GM18868 (cell line): Measurements from ENCODE around the gene HDGF.

Experiments
- ATAC-seq: cut with Tn5 transposase; IDR thresholded peaks from one replicate; pipeline ENCODE4 v1.9.1; 2021; ENCODE audit warnings: mild to moderate bottlenecking, moderate library complexity; ENCODE audit not compliant: unreplicated experiment

The HDGF gene

DNA sequence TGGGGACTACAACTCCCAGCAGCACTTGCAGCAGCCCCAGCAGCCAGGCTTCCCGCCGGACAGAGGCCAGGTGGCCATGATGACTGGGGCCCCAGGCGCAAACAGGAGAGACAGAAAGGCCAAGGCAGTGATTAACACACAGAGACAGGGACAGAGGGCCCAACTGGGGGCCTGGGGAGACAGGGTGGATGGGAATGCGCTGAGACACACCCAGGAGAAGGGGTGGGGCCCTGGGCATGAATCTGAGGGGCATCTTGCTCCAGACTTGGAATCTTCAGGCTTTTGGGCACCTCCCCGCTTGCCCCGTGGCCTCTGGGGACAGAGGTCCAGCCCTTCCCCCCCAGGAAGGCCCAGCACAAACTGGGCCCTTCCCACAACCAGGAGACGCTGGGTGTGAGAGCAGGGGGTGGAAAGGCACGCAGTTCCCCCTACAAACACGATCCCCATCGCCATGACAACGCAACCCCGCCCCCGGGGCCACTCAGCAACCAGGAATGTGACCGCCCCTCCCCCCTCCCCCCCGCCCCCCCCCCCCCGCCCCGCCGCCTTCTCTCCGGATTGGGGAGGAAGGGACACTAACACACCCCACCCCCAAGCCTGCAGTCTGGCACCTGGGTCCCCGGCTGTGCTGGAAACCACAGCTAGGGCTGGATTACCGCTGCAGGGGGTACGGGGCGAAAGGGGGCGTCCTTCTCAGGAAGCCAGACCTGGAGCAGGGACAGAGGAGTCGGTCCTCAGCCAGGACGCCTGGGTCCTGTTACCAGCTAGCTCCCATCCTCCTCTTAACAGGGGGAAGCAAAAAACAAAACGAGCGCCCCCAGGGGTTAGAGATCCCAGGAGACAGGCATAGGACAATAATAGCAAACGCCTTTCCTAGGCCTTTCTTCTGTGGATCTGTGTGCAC is 4.5 kb downstream of the HDGF start:
- ATAC-seq = no peak

DNA sequence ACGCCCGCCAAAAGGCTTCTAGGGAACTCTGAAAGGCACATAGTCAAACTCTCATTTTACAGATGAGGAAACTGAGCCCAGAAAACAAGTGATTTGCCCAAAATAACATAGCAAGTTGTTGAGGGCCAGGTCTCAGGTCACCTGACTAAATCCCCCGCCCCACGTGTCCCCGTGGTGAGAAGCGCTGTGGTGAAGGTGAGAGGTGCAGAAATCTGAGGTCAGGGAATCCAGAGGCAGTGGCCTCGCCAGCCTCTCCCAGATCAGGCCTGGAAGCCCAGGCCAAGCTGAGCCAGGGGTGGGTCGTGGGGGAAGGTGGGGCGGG is 5.1 kb downstream of the HDGF start:
- ATAC-seq = no peak

DNA sequence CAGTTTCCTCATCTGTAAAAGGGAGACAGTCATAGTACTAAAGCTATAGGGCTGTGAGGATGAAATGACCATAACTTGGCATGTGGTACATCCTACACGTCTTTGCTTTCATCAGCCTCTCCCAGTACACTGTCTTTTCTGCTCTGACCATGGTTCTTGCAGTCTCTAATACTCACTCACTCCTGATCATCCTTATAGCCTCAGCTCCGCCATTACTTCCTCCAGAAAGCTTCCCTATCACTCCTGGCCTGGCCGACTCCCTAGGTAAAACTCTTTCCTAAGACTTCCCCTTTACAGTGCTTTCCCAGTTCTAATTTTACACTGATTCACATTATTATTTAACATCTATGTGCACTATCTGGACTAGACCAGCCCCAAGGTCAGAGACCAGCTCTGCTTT is 5.6 kb downstream of the HDGF start:
- ATAC-seq = no peak

DNA sequence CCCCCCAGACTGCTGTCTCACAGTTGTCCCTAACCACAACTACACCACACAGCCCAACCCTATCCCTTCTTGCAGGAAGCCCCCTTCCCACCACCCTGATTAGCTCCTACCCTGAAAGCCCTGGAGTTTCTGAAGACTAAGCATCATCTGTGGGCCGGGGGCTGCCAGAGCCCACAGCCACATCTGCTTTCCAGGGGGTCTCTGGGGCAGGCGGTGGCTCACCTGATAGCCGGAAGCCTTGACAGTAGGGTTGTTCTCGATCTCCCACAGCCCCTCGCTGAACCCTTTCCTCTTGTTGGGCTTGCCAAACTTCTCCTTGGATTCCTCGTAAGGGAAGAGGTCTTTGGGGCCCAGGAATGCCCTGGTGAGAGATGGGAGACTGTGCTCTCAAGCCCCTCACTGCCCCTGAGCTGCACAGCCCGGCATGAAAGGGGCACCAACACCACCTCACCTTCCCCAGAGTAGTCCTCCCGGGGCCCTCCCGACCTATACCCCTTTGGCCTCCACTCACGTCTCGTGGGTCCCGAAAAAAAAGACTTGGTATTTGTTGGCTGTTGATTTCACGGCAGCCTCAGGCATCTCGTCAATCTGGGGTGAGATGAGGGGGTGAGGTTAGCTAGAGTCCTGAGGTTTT is 6.6 kb downstream of the HDGF start:
- no peak for ATAC-seq

DNA sequence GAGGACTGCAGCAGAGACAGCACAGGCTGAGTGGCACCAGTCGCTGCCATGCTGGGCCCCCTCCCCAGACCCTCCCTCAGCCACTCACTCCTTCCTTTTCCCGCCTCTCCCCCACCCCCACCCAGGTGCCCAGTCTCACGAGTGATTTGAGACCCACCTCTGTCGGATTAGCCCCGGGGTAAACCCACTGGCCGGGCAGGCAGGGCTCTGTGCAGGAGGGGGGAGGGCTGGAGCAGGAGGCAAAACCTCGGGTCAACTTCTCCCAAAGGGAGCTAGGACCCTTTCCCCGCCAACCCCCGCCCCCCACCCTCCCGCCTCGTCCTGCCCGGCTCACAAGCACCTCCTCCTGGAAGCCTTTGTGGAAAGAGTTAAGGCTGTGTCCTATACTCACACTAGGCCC is 7.1 kb downstream of the HDGF start:
- ATAC-seq = no peak

DNA sequence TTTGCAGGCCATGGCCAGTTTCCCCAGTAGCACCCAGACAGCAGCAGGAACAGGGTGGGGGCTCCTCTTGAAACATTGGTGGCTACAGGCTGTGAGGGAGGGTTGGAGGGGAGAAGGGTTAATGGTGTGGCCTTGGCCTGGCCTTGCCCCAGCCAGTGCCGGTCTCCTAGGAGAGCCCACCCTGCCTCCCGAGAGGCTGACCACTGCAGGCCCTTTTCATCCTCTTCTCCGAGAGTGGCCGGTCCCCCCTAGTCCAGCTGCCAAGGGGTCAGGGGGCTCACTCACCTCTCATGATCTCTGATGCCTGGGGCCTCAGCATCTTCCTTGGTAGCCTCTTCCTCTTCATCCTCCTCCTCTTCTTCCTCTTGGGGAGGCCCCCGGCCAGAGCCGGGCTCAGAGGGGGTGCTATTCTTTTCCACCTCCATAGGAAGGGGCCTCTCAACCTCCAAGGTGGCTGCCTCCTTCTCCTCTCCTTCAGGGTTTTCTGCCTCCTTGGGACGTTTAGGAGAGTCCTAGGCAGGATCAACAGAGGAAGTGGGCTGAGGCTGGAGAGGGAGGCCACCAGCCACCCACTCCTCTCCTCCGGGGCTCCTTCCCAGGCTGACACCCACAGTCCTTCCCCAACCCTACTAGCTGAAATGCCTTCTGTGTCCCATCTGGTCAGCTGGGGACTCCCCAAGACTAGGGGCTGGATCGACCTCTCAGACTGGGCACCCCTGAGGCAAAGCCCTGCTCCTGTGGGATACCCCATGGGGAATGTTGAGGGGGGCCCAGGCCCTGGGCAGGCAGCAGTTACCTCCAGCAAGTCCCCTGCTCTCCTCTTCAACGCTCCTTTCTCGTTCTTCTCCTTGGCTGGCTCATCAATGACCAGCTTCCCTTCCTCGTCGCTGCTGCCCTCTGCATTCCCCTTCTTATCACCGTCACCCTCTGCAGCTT is 7.8 kb downstream of the HDGF start:
- no peak for ATAC-seq

DNA sequence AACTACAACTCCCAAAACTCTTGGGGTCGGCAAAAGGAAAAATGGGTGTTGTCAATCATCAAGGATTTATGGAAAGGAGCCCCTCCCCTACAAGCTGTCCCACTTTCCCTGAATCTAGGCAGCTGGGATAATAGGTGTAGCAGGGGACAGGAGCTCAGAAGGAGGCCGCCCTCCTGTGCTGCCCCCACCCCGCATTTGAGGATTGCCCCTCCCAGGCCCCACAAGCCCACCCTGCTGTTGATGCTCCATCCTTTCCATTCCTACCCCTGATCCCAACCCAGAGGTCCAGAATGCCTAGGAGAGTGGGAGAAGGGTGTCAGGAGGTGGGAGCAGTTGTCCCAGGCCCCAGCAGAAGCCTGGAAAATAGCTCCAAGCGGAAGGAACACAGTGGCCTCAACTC is 8.7 kb downstream of the HDGF start:
- no peak for ATAC-seq

DNA sequence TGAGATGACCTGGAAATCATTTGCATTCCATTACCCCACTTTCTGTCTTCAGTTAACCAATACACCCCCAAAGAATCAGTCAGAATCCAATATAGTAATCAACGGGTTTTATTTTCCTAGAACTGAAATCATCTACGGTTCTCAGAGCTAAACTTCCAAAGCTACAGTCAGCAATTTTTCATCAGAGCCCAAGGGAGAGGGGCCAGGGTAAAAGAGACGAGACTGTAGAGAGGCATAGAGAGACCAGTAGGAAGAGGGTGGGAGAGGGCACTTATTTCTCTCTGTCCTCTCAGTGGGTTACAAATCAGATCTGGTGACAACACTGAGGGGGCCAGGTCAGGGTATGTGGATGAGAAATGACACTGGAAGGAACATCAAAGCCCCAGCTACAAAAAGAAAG is 9.5 kb downstream of the HDGF start:
- no peak for ATAC-seq

DNA sequence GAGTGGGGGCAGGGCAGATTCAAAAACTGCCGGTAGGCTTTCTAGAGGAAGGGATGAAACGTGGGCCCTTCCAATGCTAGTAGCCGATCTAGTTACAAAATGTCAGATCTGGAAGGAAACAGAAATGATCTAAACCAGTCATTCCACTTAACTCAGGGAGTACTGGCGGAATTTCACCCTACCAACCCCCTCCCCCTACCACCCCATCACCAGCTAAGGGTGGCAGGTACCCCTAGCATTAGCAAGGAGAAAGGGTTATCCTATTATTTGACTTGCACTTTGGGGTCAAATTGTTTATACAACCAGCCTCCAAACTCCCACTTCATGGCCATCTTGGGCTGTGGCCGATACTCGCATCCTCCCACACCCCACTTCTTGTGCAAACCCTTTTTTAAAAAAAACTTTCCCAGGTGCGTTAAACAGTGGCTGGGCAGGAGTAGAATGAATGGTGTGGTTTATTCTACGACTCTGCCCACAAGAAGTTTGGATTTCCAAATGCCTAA is 9.9 kb downstream of the HDGF start:
- ATAC-seq = no peak

DNA sequence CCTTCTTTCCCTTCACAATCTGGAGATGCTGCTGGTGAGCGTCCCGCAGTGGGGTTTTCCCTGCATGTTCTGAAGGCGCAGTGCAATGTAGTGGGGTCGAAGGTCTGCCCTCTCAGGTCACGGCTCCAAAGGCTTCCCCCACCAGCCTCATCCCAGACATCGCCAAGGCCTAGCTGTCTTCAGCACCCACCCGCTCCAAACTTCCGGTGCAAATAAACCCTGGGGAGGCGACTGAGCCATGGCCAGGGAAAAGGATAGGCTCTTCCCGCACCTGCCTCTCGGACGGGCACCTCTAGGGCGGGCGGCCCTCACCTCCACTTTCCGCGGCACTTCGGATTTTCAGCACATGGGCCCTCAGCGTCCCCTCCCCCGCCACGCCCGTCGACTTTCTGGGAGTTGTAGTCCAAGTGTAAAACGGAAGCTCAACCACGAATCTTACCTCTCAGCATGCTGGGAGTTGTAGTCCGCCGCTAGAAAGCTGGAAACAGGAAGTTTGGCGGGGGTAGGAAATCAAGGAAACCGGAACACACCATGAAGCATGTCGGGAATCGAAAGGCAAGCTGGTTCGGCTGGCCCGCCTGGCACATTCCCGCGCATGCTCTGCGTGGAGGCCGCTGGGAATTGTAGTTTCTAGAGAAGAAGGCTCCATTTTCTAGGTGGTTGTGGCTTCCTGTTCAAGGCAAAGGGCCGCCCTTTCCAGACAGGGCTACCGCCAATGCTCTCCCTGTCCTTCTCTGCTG is 10.6 kb downstream of the HDGF start, which contains the start of gene MRPL24:
Gene MRPL24 (minus strand): TSS at position 348 of the 740 bp plus-strand sequence. CDS start 2,384 bp downstream, outside the sequence.
- ATAC-seq = peak; percentile 85

DNA sequence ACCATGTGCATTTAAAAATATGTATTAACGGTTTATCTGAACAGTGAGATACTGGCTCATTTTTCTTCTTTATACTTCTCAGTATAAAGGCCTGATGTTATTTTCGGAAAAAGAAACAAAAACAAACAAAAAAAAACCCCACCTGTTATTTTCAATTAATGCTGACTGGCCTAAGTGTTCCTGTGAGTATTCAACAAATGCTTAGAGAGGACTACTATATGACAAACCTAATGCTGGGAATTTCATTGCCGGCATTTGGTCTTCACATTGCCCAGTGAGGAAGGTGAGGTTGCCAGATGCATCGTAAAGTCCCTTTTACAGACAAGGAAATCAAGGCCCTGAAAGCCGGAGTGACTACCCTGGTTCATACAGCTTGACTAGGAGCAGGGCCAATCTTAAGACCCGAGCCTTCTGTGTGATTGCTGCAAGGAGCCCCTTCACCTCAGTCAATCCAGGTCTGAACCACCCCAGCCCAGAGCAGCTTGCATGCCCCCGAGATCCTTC is 11.2 kb downstream of the HDGF start:
- ATAC-seq = no peak

DNA sequence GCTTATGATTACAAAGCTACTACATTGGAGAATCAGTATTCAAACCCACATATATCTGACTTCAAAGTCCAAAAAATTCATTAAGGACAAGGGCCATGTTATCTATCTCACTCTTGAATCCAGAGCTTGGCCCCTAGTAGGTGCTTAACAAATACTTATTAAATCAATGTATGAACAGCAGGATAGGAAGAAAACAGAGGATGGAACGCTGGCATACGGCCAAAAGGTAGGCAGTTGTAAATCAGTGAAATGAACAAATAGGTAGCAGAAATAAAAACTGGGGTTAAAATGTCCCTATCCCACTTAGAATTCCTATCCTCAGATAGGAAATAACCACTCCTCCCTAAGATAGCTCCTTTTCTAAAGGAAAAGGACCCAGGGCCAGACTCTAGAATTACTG is 12.6 kb downstream of the HDGF start:
- ATAC-seq = no peak

DNA sequence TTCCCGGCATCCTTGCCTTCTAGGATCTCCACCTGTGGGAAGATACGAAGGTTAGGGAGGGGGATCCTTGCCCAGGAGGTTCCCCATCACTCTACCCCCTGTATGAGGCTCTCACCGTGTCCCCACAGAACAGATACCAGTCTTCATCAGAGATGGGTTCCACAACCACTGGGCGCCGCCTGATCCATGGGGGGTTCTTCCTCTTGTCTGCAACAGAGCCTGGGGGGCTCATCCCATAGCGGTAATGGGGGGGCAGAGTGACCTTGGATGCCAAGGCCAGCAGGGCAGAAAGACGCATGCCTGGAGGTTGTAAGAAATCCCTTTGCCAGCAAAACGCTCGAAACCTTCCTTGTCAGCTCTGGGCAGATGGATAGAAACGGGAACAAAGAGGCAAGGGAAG is 13.1 kb downstream of the HDGF start:
- ATAC-seq = no peak

DNA sequence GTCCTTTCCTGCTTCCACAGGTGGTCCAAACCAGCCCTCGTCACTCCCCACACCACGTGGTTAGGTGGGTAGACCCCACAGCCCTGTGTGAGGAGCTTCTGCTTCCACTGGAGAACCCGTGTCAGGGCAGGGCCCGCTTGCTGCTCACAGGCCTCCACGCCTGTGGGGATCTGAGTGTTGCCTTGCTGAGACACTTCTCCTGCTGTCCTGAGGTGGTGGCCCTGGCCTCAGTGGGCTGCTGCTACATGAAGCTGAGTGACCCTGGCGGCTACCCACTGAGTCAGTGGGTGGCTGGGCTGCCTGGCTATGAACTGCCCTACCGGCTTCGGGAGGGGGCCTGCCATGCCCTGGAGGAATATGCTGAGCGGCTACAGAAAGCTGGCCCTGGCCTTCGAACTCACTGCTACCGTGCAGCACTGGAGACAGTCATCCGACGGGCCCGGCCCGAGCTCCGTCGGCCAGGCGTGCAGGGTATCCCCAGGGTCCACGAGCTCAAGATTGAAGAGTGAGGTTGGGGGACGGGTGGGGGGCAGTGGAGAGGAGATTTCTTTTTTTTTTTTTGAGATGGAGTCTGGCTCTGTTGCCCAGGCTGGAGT is 17.4 kb downstream of the HDGF start:
- no peak for ATAC-seq

DNA sequence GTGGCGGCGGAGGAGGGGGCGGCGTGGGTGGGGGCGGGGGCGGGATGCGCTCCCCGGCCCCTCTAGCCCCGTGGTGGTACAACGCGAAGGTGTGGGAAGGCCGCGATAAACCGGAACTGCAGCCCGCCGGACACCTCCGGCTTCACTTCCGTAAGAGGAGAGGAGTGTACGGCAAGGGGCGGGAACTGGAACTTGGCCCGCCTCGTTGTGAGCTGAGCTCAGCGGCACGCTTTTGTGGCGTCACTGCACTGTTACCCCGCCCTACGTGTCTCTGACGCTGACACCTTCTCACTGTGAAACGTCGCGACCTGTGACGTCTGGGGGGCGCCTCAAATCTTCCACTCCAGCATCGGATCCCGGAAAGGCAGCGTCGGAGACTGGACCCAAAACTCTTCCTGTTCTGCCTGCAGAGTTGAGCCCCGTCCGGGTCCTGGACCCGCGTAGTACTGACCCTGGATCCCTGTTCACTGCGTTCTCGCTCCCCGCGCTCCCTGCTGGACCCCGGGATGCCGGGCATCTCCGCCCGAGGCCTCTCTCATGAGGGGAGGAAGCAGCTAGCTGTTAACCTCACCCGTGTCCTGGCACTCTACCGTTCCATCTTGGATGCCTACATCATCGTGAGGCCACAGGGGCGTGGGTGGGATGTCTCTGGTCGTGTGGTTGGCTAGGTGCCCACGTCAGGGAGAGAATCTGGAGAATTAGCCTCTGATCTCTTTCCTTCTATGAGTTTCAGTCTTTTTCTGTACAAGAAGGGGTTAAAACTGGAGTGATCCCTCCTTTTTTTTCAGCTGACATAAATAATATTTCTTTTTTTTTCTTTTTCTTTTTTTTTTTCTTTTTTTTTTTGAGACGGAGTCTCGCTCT is 22.6 kb downstream of the HDGF start, which contains the start of gene ISG20L2:
Gene ISG20L2 (minus strand): TSS at position 168 of the 864 bp plus-strand sequence. CDS start 1,114 bp downstream, outside the sequence.
- ATAC-seq = peak; percentile 88

DNA sequence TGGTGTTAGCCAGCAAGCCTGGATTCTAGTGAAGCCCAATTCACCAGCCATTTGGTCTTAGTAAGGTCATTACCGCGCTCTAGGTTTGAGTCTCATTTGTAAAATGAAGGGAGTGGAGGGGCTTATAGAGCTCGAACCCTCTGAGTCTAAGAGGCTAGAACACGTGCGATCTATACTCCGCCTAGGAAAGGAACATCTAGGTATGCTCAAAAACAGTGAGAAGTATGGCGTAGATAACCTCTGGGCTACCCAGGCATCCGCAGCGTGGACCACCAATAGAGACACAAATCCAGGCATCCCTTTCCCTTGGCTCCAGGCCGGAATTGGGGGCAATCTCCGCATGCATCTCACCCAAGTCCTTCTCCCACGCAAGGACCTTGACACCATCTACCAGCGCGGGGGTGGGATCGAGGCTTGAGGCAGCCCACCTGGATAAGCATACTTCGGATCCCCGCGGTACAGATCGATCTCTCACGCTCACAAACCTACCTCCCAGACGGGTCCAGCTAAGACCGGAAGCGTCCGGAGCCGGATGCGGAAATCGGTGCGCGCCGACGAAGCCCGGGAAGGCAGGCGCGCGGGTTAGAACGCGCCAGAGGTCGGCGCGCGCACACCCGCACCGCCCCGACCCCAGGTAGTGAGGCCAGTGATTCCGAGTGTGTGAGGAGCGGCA is 23.4 kb downstream of the HDGF start, which contains the start of gene METTL25B:
Gene METTL25B (plus strand): TSS at position 544 of the 673 bp plus-strand sequence. CDS start 636 bp downstream, outside the sequence.
- ATAC-seq = peak; percentile 56

DNA sequence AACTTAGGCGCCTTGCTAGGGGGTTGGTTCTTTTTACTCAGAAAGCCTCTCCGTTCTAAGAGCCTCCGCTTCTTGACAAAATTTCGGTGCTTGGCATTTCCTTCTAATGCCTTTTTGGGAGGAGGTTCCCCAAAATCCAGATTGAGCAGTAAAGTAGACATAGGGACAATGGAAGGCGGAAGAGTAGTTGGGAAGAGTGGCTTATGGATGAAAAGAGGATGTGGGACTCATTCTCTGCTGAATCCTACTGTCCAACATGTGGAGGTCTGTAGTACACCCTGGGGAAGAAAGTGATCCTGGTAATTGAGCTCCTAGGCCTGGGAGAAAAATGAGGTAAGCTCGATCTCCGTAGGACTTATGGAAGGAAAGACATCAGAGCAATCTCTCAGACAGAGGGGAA is 24.0 kb downstream of the HDGF start:
- no peak for ATAC-seq
